ENCODE measurements around the gene FITM2.

Gene FITM2

DNA sequence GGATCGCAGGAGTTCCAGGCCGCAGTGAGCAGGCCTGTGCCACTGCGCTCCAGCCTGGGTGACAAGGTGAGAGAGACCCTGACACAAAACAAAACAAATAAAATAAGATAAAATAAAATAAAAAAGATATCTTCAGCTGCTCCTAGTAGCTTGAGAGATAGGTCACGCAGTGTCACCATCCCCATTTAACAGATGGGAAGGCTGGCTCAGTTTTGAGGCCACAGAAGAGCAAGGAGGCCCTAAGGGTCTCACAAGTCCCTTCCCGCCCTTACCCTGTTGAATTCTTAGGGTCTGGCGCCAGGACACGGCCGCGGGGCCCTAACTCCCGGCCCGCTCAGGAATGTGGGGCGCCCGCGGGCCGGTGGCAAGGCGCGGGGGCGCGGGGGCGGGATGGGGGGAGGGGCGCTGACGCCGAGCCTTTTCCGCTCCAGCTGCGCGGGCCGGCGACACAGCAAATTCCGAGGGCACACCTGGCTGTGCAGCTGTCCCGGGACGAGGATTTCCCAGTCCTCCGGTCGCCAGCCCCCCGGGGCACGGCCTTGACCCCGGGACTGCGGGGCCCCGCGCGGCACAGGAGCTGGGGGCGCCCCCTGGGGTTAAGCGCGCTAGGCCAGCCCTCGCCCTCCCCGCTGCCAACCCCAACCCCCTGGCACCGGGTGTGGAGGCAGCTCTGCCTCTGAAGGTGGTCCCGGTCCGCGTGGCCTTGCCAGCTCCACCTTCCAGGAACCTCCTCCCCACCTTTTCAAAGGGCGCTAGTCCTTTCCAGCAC is 15.6 kb upstream of the FITM2 start:
- TF ChIP-seq, protein P1, sequence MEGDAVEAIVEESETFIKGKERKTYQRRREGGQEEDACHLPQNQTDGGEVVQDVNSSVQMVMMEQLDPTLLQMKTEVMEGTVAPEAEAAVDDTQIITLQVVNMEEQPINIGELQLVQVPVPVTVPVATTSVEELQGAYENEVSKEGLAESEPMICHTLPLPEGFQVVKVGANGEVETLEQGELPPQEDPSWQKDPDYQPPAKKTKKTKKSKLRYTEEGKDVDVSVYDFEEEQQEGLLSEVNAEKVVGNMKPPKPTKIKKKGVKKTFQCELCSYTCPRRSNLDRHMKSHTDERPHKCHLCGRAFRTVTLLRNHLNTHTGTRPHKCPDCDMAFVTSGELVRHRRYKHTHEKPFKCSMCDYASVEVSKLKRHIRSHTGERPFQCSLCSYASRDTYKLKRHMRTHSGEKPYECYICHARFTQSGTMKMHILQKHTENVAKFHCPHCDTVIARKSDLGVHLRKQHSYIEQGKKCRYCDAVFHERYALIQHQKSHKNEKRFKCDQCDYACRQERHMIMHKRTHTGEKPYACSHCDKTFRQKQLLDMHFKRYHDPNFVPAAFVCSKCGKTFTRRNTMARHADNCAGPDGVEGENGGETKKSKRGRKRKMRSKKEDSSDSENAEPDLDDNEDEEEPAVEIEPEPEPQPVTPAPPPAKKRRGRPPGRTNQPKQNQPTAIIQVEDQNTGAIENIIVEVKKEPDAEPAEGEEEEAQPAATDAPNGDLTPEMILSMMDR (IDR thresholded peaks at IDR 0.05; ENCODE audit: insufficient read depth, low read length, missing control alignments), result no peak

DNA sequence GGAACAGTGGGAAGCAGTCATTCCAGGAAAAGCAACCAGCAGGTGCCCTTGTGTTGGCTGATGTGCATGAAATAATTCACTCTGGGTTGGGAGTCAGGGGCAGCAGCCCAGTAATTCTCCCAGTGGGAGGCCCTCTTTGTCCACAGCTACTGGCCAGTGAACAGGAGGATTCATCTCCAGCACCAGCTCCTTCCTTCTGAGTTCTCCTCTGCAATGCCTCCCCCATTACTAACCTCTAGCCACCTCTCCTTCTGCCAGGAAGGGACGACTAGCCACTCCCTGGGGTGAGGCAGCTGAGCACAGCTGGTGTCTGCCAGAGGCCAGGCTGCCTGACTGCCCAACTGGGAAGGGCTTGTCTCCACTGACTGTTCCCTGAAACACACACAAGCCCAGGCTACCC is 13.3 kb upstream of the FITM2 start:
- H3K4me3 ChIP-seq (ENCODE audit: low read depth, low read length), result no peak overlapping the region
- no peak for DNase-seq (ENCODE audit: low read depth, low spot score)
- CTCF ChIA-PET, result interaction anchor here (1.2 to 7.0 kb wide), 3 partner anchors 11 to 108 kb away, joined by 4 to 67 read pairs (median 16); partner anchors contain the start of gene FITM2
- TF ChIP-seq, protein P1 (IDR thresholded peaks at IDR 0.05; ENCODE audit: insufficient read depth, low read length, missing control alignments), result no peak
- POLR2A ChIA-PET, result no interaction called here

More for the DNA sequence above, 15.6 kb upstream of the FITM2 start:
- no peak for DNase-seq (ENCODE audit: low read depth, low spot score)
- ChIA-PET CTCF (interaction anchor here (3.8 to 7.0 kb wide), 2 partner anchors 13 to 110 kb away, joined by 16 to 67 read pairs; partner anchors contain the start of gene FITM2), POLR2A (no interaction called here)
- no peak overlapping the region for H3K4me3 ChIP-seq (ENCODE audit: low read depth, low read length)

- TF ChIP-seq, protein P1 (IDR thresholded peaks at IDR 0.05; ENCODE audit: insufficient read depth, low read length, missing control alignments), result no peak
Observed at GRCh38 chr20:44319839-44320422, 8.9 kb upstream of the FITM2 start.

DNA sequence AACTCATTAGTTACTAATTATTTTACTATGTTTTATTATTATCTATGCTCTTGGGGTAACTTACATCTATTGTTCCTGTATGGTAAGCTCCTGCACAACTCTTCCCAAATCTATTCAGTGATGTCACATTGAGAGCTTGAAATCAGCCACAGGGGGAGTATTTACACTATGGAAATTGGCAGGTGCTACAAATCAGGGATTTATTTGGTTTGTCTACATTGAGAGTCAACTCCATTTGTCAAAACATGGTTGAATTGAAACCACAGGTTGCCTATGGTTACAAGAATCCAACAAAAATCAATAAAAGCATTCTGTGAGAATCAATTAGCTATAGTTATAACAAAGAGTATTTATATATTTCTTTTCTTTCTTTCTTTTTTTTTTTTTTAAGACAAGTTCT is 3.9 kb upstream of the FITM2 start:
- DNase-seq (ENCODE audit: low read depth, low spot score), result no peak
- ChIA-PET CTCF (interaction anchor here (0.6 to 9.0 kb wide), 9 partner anchors 12 to 772 kb away, joined by 3 to 452 read pairs (median 3); no protein-coding TSS in a partner anchor), POLR2A (interaction anchor here (0.6 kb wide), 1 partner anchor 14 kb away, joined by 4 read pairs; no protein-coding TSS in a partner anchor)
- TF ChIP-seq, protein P1 (IDR thresholded peaks at IDR 0.05; ENCODE audit: insufficient read depth, low read length, missing control alignments), result no peak
- no peak overlapping the region for H3K4me3 ChIP-seq (ENCODE audit: low read depth, low read length)

More at GRCh38 chr20:44319839-44320422, 8.9 kb upstream of the FITM2 start:
- no peak overlapping the region for H3K4me3 ChIP-seq (ENCODE audit: low read depth, low read length)
- ChIA-PET POLR2A (no interaction called here), CTCF (interaction anchor here (1.2 to 5.2 kb wide), 5 partner anchors 8 to 106 kb away, joined by 3 to 50 read pairs (median 5); partner anchors contain the start of gene FITM2)
- no peak for DNase-seq (ENCODE audit: low read depth, low spot score)

DNA sequence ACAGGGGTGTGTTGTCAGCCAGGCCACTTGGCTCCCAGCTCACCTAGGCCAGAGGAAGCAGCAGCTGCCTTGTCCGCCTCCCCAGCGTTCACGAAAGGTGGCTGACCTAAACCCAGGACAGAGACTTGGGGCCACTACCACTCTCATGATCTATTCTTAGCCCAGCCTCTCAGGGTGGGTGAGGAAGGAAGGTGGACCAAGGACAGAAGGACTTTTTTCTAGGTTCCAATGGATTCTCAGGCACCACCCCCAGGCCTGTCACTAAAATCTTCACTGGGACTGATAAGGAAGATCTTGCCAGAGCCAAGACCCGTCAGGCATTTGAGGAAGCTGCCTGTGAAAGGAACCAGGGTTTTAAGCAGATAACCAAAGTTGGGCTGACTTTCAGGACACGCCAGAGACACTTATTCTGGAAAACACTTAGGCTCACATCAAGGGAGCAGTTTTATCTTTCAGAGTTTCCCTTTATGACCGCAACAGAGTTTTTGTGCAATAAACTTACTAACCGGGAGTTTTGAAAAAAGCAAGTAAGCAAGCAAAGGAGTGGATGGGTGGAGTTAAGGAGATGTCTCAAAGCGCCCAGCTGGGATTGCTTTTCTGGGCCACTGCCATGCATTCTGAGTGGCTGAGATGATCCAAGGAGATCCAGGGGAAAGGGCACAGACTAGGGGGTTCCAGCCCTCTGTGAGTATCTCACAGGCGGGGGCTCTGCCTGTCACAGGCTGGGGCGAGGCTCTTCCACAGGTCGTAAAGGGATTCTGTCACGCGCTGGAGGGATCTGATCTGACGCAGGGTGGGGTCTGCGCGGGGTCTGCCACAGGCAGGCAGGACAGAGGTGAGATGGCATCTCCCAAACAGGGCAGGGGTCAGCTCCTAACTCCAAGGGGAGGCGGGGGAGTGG is 989 bp downstream of the FITM2 start:
- H3K4me3 ChIP-seq (ENCODE audit: low read depth, low read length), result peak overlapping the region; percentile 94
- peak; percentile 9 for DNase-seq (ENCODE audit: low read depth, low spot score)
- CTCF ChIA-PET, result interaction anchor here (0.7 to 9.0 kb wide), 31 partner anchors 8 to 300 kb away, joined by 3 to 452 read pairs (median 6); partner anchors contain the start of gene R3HDML
- POLR2A ChIA-PET, result interaction anchor here (0.7 to 1.1 kb wide), 2 partner anchors 23 to 166 kb away, joined by 3 read pairs; no protein-coding TSS in a partner anchor
- TF ChIP-seq, protein P1 (IDR thresholded peaks at IDR 0.05; ENCODE audit: insufficient read depth, low read length, missing control alignments), result no peak
